ENCODE data around the gene RIN3. TPM values are rescaled to one million over a fixed set of nuclear protein-coding genes. Genes with fewer than 3 reads are reported as not detected.
A peak's percentile ranks its signal among the peaks of the same experiment; 100 is the strongest.

The RIN3 gene
- total and polyA plus RNA-seq, 8 donors: 13.8 to 54.8 (median 18.0) TPM

DNA sequence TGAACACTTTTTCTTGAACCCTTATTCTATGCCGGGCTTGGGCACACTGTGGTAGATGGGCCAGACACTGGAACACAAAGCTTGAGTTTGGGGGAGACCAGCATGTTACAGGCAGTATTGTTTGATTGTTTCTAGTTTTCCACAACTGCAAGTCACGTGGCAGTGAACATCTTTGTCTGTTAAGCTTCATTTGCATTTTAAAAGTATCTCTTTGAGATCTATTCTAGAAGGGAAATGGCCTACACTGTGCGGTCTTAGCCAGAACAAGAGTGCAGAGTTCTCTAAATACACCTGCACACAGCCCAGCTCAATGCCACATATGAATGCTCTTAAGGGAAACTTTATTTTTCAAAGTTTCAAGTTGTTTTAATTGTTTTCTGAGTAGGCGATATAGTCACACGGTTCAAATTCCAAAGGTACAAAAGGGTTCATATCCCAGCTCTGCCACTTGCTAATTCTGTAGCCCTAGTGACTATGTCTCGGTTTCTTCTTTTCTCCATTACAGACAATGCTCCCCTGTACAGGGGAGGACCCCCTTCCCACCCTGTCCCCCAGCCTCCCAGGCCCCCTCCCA lies 24.9 kb downstream of the RIN3 start:
- no peaks in the 10 kb centered on the region for H3K27me3 ChIP-seq
- H3K4me3 ChIP-seq: no peak overlapping the region
- no peak overlapping the region for H3K27ac ChIP-seq
- DNase-seq: no peak
- H3K4me1 ChIP-seq: peaks cover 16 to 54% of the 10 kb centered on the region in 2 donors
- TF ChIP-seq, protein P1, sequence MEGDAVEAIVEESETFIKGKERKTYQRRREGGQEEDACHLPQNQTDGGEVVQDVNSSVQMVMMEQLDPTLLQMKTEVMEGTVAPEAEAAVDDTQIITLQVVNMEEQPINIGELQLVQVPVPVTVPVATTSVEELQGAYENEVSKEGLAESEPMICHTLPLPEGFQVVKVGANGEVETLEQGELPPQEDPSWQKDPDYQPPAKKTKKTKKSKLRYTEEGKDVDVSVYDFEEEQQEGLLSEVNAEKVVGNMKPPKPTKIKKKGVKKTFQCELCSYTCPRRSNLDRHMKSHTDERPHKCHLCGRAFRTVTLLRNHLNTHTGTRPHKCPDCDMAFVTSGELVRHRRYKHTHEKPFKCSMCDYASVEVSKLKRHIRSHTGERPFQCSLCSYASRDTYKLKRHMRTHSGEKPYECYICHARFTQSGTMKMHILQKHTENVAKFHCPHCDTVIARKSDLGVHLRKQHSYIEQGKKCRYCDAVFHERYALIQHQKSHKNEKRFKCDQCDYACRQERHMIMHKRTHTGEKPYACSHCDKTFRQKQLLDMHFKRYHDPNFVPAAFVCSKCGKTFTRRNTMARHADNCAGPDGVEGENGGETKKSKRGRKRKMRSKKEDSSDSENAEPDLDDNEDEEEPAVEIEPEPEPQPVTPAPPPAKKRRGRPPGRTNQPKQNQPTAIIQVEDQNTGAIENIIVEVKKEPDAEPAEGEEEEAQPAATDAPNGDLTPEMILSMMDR (IDR thresholded peaks at IDR 0.05): no peak
- ATAC-seq: no peak
- no peaks in the 10 kb centered on the region for H3K9me3 ChIP-seq
- H3K36me3 ChIP-seq: no peaks in the 10 kb centered on the region
- intact Hi-C loops (cut with DNase I): no loop called here

DNA sequence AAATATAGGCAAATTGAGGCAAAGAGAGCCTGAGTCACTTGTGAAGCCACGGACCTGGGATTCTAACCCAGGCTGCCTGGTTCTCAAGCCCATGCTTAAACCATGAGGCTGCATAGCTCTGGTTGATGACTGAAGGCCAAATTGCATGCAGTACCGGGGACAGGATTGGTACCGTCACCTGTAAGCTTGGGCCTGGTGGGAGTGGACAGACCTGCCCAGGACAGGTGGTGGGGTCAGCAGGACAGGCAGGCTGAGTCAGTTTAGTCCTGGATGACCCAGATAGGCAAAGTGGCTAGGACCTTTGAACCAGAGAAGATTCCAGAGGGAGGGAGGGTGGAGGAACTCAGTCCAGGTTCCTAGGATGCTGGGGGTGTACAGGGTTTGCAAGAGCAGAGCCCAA lies 25.8 kb downstream of the RIN3 start:
- H3K36me3 ChIP-seq: no peaks in the 10 kb centered on the region
- peak in 1 of 4 donors; percentile 28 for DNase-seq
- H3K9me3 ChIP-seq: no peaks in the 10 kb centered on the region
- peaks cover 16 to 49% of the 10 kb centered on the region in 2 donors for H3K4me1 ChIP-seq
- no peak for ATAC-seq
- TF ChIP-seq, protein P1 (IDR thresholded peaks at IDR 0.05): no peak
- H3K4me3 ChIP-seq: no peak overlapping the region
- intact Hi-C loops (cut with DNase I): no loop called here
- H3K27ac ChIP-seq: peak overlapping the region; percentile 85 to 87
- H3K27me3 ChIP-seq: no peaks in the 10 kb centered on the region

DNA sequence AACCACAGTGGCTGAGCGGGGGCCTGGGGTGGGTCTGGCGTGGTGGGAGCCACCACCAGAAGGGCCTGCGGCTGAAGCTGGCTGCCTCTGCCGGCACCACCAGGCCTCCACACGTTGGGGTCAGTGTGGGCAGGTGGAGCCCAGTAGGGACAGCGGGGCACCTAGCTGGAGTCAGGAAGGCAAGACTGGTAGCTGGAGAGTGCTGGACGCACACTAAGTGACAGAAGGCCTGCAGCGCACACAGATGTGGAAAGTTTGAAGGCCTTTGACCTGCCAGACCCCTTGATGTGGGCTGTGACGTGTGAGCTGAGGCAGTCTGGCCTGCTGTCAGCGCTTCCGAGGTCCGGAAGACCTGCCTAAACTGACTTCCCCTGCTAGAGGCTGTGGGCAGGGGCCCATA lies 26.3 kb downstream of the RIN3 start:
- Histone ChIP-seq H3K27ac (peak overlapping the region; percentile 85 to 87), H3K9me3 (no peaks in the 10 kb centered on the region), H3K36me3 (no peaks in the 10 kb centered on the region), H3K4me1 (peaks cover 16 to 45% of the 10 kb centered on the region in 2 donors), H3K4me3 (no peak overlapping the region), H3K27me3 (no peaks in the 10 kb centered on the region)
- DNase-seq (peak in 3 of 4 donors; percentile 35 to 70 (median 49)), ATAC-seq (peak; percentile 37)
- intact Hi-C loops (cut with DNase I): no loop called here
- TF ChIP-seq, protein P1 (IDR thresholded peaks at IDR 0.05): no peak

DNA sequence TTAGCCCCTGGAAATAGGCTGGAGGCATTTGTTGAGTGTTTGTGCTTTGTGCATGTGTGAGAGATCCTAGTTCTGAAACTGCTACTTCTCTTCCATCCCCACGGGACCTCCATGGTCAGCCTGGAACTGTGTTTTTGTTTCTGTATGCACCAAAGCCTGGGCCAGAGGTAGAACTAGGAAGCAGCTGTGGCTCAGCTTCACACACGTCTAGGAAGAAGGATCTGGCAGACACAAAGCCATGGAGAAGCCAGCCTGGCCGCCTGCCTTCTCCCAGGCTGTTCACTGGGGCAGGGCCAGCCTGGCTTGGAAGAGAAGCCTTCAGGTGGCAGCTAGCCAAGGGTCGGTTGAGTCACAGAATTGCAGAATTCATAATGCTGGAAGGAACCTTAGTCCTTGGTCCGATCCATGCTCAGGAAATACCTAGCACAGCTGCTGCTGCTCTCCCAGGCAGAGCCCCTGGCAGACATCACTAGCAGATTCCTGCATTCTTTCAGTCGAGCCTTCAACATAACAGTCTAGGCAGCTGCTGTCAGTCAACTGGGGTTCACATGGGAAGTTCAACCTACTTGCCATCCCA lies 27.0 kb downstream of the RIN3 start:
- DNase-seq: peak; percentile 82 to 95 (median 90)

More for the DNA sequence above, 27.0 kb downstream of the RIN3 start:
- peak overlapping the region; percentile 85 to 87 for H3K27ac ChIP-seq
- H3K4me3 ChIP-seq: no peak overlapping the region
- intact Hi-C loops (cut with DNase I): no loop called here
- TF ChIP-seq, protein P1 (IDR thresholded peaks at IDR 0.05): no peak
- no peaks in the 10 kb centered on the region for H3K36me3 ChIP-seq
- H3K27me3 ChIP-seq: no peaks in the 10 kb centered on the region
- H3K9me3 ChIP-seq: no peaks in the 10 kb centered on the region
- H3K4me1 ChIP-seq: peaks cover 16 to 38% of the 10 kb centered on the region in 2 donors
- peak; percentile 89 for ATAC-seq
